Choroid plexus epithelial cell (primary cell): Measurements from ENCODE around the gene RASAL2.

Experiments
- DNase-seq: peaks from one replicate; pipeline ENCODE4 v3.0.0-alpha.2; 2010; ENCODE audit warnings: low read depth
- H3K4me3 ChIP-seq: 2 replicates; pipeline ENCODE4 v1.5.1; 2011; ENCODE audit warnings: low read depth, mild to moderate bottlenecking, control low read depth, low read length, moderate library complexity
- CTCF ChIP-seq: conservative IDR thresholded peaks from 2 replicates; pipeline ENCODE4 v1.5.1; 2011; ENCODE audit warnings: low read depth, mild to moderate bottlenecking, control low read depth, inconsistent platforms, low read length, moderate library complexity

The RASAL2 gene

GRCh38 chr1:178223289-178223688 lies 129.4 kb downstream of the RASAL2 start:
- DNase-seq, result no peak
- no peak overlapping the region for H3K4me3 ChIP-seq
- TF ChIP-seq CTCF, result no peak

GRCh38 chr1:178224358-178224757 lies 130.5 kb downstream of the RASAL2 start:
- no peak for TF ChIP-seq CTCF
- no peak overlapping the region for H3K4me3 ChIP-seq
- DNase-seq, result no peak

GRCh38 chr1:178230881-178231409 lies 137.0 kb downstream of the RASAL2 start:
- no peak for DNase-seq
- TF ChIP-seq CTCF, result no peak
- H3K4me3 ChIP-seq, result no peak overlapping the region

- no peak overlapping the region for H3K4me3 ChIP-seq
- no peak for DNase-seq
- TF ChIP-seq CTCF, result no peak
These were observed 138.2 kb downstream of the RASAL2 start for GRCh38 chr1:178232108-178232507.

GRCh38 chr1:178232949-178233348 lies 139.0 kb downstream of the RASAL2 start:
- TF ChIP-seq CTCF, result no peak
- DNase-seq, result peak; percentile 70
- H3K4me3 ChIP-seq, result no peak overlapping the region

- H3K4me3 ChIP-seq, result no peak overlapping the region
- no peak for TF ChIP-seq CTCF
- DNase-seq, result no peak
These were observed 143.2 kb downstream of the RASAL2 start for GRCh38 chr1:178237121-178237520.

GRCh38 chr1:178238722-178239510 lies 145.0 kb downstream of the RASAL2 start:
- TF ChIP-seq CTCF, result no peak
- no peak overlapping the region for H3K4me3 ChIP-seq
- peak; percentile 98 for DNase-seq
